HCT116 (cell line): ENCODE data around the gene BRD7. TPM values are rescaled to one million over a fixed set of nuclear protein-coding genes. Genes with fewer than 3 reads are reported as not detected.

Experiments
- ATAC-seq: fragments of 200-7000 bp; cut with Tn5 transposase; 2 replicates; pipeline ENCODE4 v1.9.1; 2020; ENCODE audit warnings: mild to moderate bottlenecking, moderate library complexity
- BruUV-seq: library from RNA; stranded (reverse); fragments of 400-500 nt; replicated peaks from 2 replicates; lab custom pipeline; 2021; lab: Mats Ljungman, UMichigan
- CTCF ChIA-PET: fragments of 300-600 bp; sonication (Branson Sonifier 250); formaldehyde crosslinking; loops from one replicate; lab custom pipeline; 2021; ENCODE audit warnings: antibody characterized with exemption; lab: Charles Lee
- POLR2A ChIA-PET: fragments of 300-600, 350-600 bp; sonication (Branson Sonifier 250); formaldehyde crosslinking; loops from one replicate; lab custom pipeline; 2021; ENCODE audit warnings: antibody characterized with exemption; lab: Charles Lee
- RAD21 ChIA-PET, 2 experiments: fragments of 300-600 bp; sonication (Branson Sonifier 250); formaldehyde crosslinking; loops; one replicate each; lab custom pipeline; 2023; ENCODE audit warnings: low total read pairs in 2 of 2; ENCODE audit not compliant: uncharacterized antibody in 2 of 2, unreplicated experiment in 2 of 2, low non-redundant PET in 1 of 2; lab: Charles Lee
- DNase-seq: peaks from one replicate; pipeline ENCODE4 v3.0.0-alpha.2; 2010; ENCODE audit warnings: low read depth, low spot score
- H2AFZ ChIP-seq: fragments of 200-600 bp; shearing (Covaris generic), sonication (generic); 2 replicates; pipeline ENCODE4 v1.6.1; 2017; ENCODE audit warnings: low read depth, mixed run types, mixed read lengths, antibody characterized with exemption, low read length; ENCODE audit not compliant: poor library complexity, severe bottlenecking
- H3K27ac ChIP-seq: 2 replicates; pipeline ENCODE4 v1.5.1; 2012; ENCODE audit warnings: low read depth, low read length
- H3K27me3 ChIP-seq: fragments of 200-600 bp; sonication (generic); 2 replicates; pipeline ENCODE4 v1.6.1; 2016; ENCODE audit warnings: mixed run types, low read length, mixed read lengths; ENCODE audit not compliant: insufficient read depth
- H3K36me3 ChIP-seq, 2 experiments: fragments of 200-500 bp in 1 of 2; fragments of 200-600 bp in 1 of 2; sonication (Bioruptor generic) in 1 of 2; sonication (generic) in 1 of 2; 2 replicates each; pipeline versions ENCODE4 v1.5.1 to v1.6.1; 2014 to 2016; ENCODE audit warnings: low read length in 2 of 2, inconsistent platforms in 1 of 2, mixed read lengths in 1 of 2, mixed run types in 1 of 2; ENCODE audit not compliant: insufficient read depth in 2 of 2, control insufficient read depth in 1 of 2
- H3K4me1 ChIP-seq, 2 experiments: fragments of 200-600 bp in 1 of 2; sonication (generic) in 1 of 2; 2 replicates each; pipeline versions ENCODE4 v1.5.1 to v1.6.1; 2012 to 2017; ENCODE audit warnings: low read length in 2 of 2, inconsistent platforms in 1 of 2, mild to moderate bottlenecking in 1 of 2, mixed read lengths in 1 of 2, mixed run types in 1 of 2, moderate library complexity in 1 of 2; ENCODE audit not compliant: insufficient read depth in 2 of 2, control insufficient read depth in 1 of 2
- H3K4me2 ChIP-seq: fragments of 200-600 bp; sonication (generic); 2 replicates; pipeline ENCODE4 v1.6.1; 2017; ENCODE audit warnings: mixed run types, low read length, mixed read lengths
- H3K4me3 ChIP-seq, 2 experiments: fragments of 200-600 bp in 1 of 2; sonication (generic) in 1 of 2; replicated peaks in 1 of 2; 2 replicates each; pipeline ENCODE4 v1.5.1; 2011 to 2016; ENCODE audit warnings: low read length in 2 of 2, control low read depth in 1 of 2, low read depth in 1 of 2, mild to moderate bottlenecking in 1 of 2, mixed read lengths in 1 of 2, mixed run types in 1 of 2
- H3K79me2 ChIP-seq: fragments of 200-600 bp; sonication (generic); 2 replicates; pipeline ENCODE4 v1.6.1; 2017; ENCODE audit warnings: mild to moderate bottlenecking, mixed run types, low read length, moderate library complexity, mixed read lengths; ENCODE audit not compliant: insufficient read depth
- H3K9ac ChIP-seq: fragments of 200-600 bp; sonication (generic); 2 replicates; pipeline ENCODE4 v1.6.1; 2016; ENCODE audit warnings: low read length, mixed read lengths
- H3K9me2 ChIP-seq: fragments of 200-600 bp; sonication (generic), shearing (Covaris generic); 2 replicates; pipeline ENCODE4 v1.6.1; 2017; ENCODE audit warnings: mixed run types, mild to moderate bottlenecking, moderate library complexity; ENCODE audit not compliant: insufficient read depth
- H3K9me3 ChIP-seq, 2 experiments: fragments of 200-500 bp in 1 of 2; fragments of 200-600 bp in 1 of 2; sonication (Bioruptor generic) in 1 of 2; sonication (generic) in 1 of 2; 2 replicates each; pipeline ENCODE4 v1.6.1; 2014 to 2017; ENCODE audit warnings: low read length in 2 of 2, mixed read lengths in 2 of 2, inconsistent platforms in 1 of 2, low read depth in 1 of 2, mild to moderate bottlenecking in 1 of 2, mixed run types in 1 of 2, moderate library complexity in 1 of 2; ENCODE audit not compliant: control insufficient read depth in 1 of 2, insufficient read depth in 1 of 2
- H4K20me1 ChIP-seq: fragments of 200-600 bp; sonication (generic), shearing (Covaris generic); 2 replicates; pipeline ENCODE4 v1.6.1; 2017; ENCODE audit warnings: mixed run types, mild to moderate bottlenecking, moderate library complexity; ENCODE audit not compliant: insufficient read depth
- CBX3 ChIP-seq: IDR thresholded peaks from 2 replicates; pipeline ENCODE4 v1.6.1; 2012; ENCODE audit warnings: low read depth
- CEBPB ChIP-seq: IDR thresholded peaks from 2 replicates; pipeline ENCODE4 v1.6.1; 2012; ENCODE audit warnings: low read depth
- CTCF ChIP-seq, 3 experiments: fragments of 200-600 bp in 1 of 3; sonication (generic) in 1 of 3; IDR thresholded peaks in 2 of 3; conservative IDR thresholded peaks in 1 of 3; 2 replicates each; pipeline ENCODE4 v1.5.1; 2012 to 2017; ENCODE audit warnings: low read depth in 2 of 3, low read length in 2 of 3, antibody characterized with exemption in 1 of 3, borderline replicate concordance in 1 of 3, control low read depth in 1 of 3, mild to moderate bottlenecking in 1 of 3, mixed read lengths in 1 of 3, mixed run types in 1 of 3, moderate library complexity in 1 of 3; ENCODE audit not compliant: insufficient read depth in 1 of 3
- EZH2phosphoT487 ChIP-seq: fragments of 200-600 bp; IDR thresholded peaks from 2 replicates; pipeline ENCODE4 v1.6.1; 2018; ENCODE audit warnings: antibody characterized with exemption, borderline replicate concordance
- FOSL1 ChIP-seq: IDR thresholded peaks from 2 replicates; pipeline ENCODE4 v1.6.1; 2012; ENCODE audit warnings: low read depth
- MAX ChIP-seq: IDR thresholded peaks from 2 replicates; pipeline ENCODE4 v1.6.1; 2012
- POLR2A ChIP-seq: IDR thresholded peaks from 2 replicates; pipeline ENCODE4 v1.7.0; 2011; ENCODE audit warnings: borderline replicate concordance; ENCODE audit not compliant: insufficient read depth, insufficient read length; ENCODE audit errors: extremely low read depth
- POLR2AphosphoS5 ChIP-seq: IDR thresholded peaks from 2 replicates; pipeline ENCODE4 v1.6.1; 2011; ENCODE audit warnings: mild to moderate bottlenecking, low read depth, low read length, moderate library complexity
- RAD21 ChIP-seq: IDR thresholded peaks from 2 replicates; pipeline ENCODE4 v1.6.1; 2012; ENCODE audit warnings: low read depth, mild to moderate bottlenecking
- REST ChIP-seq: IDR thresholded peaks from 2 replicates; pipeline ENCODE4 v1.6.1; 2012; ENCODE audit warnings: low read depth
- SIN3A ChIP-seq: IDR thresholded peaks from 2 replicates; pipeline ENCODE4 v1.6.1; 2012; ENCODE audit warnings: low read depth
- SP1 ChIP-seq: IDR thresholded peaks from 2 replicates; pipeline ENCODE4 v1.6.1; 2012; ENCODE audit warnings: low read depth
- YY1 ChIP-seq: IDR thresholded peaks from 2 replicates; pipeline ENCODE4 v1.6.1; 2011; ENCODE audit warnings: low read length, low read depth, moderate library complexity, mild to moderate bottlenecking; ENCODE audit not compliant: insufficient replicate concordance; ENCODE audit errors: extremely low read depth
- ZFX ChIP-seq: fragments of 450-650 bp; IDR thresholded peaks from 2 replicates; pipeline ENCODE4 v1.6.1; 2017
- ZNF274 ChIP-seq: fragments of 200-500 bp; sonication (Bioruptor generic); IDR thresholded peaks from 2 replicates; pipeline ENCODE4 v1.6.1; 2014; ENCODE audit warnings: mild to moderate bottlenecking, low read depth, low read length, inconsistent platforms
- intact Hi-C: fragments of 100-400 bp; cut with micrococcal nuclease; formaldehyde crosslinking; loops from 2 replicates; pipeline ENCODE4 v1.10.0; 2022
- total RNA-seq: library from RNA; stranded (reverse); gene quantifications from one replicate; pipeline ENCODE4 v1.2.1, GENCODE V29; 2021; ENCODE audit not compliant: unreplicated experiment
- TF ChIP-seq, protein P1 (sequence below): IDR thresholded peaks from 2 replicates; pipeline ENCODE4 v1.6.1; 2011; ENCODE audit warnings: mild to moderate bottlenecking, low read length, moderate library complexity; ENCODE audit not compliant: insufficient replicate concordance; ENCODE audit errors: extremely low read depth
- TF ChIP-seq, protein P2 (sequence below): IDR thresholded peaks from 2 replicates; pipeline ENCODE4 v1.6.1; 2012

Gene BRD7
- total RNA-seq, 1 experiment from 2014 or later: 85.4 TPM

DNA sequence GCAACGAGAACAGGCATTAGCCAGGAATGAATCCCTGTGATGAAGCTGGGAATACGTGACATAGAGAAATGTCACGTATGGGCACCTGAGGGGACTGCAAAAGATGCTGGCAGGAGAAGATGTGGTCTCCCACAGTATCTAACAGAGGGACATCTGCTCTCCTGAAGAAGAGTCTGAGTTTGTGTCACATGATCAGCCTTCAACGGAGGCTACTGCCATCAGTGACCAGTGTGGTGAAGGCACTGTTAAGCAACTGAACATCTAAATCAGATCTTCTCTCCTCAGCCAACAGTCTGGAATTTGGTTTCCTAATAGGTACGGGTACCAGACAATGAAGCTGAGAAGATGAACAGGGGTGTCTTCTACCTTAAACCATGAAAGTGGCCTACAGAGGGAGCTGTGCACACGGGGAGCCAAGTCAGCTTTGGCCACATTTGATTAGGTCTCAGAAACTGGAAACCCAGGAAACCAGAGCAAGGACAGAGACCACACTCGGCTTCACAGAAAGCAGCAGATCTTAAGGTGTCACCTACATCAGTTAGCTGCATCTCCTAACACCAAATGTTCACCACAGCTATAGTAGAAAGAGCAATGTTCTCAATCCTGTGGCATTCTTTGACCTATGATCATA is 41.8 kb downstream of the BRD7 start:
- H3K36me3 ChIP-seq: peaks cover 26 to 34% of the 10 kb centered on the region in 2 experiments
- peaks cover 10% of the 10 kb centered on the region for H3K79me2 ChIP-seq
- DNase-seq (peak; percentile 31), ATAC-seq (peak; percentile 81)
- POLR2A ChIA-PET: no interaction called here
- RAD21 ChIA-PET: interaction anchor here (0.6 to 1.2 kb wide), 3 partner anchors 177 to 479 kb away, joined by 4 to 14 read pairs (median 4); no protein-coding TSS in a partner anchor
- H3K27ac ChIP-seq: no peak overlapping the region
- H3K4me2 ChIP-seq: no peak overlapping the region
- no peaks in the 10 kb centered on the region for H3K27me3 ChIP-seq
- no peak overlapping the region for H2AFZ ChIP-seq
- H3K4me3 ChIP-seq: no peak overlapping the region
- H3K9ac ChIP-seq: no peak overlapping the region
- TF ChIP-seq FOSL1: no peak
- TF ChIP-seq ZNF274: no peak
- TF ChIP-seq RAD21: peak; percentile 57
- TF ChIP-seq POLR2A: no peak
- TF ChIP-seq CEBPB: no peak
- TF ChIP-seq EZH2phosphoT487: no peak
- TF ChIP-seq POLR2AphosphoS5: no peak
- TF ChIP-seq, protein P1, sequence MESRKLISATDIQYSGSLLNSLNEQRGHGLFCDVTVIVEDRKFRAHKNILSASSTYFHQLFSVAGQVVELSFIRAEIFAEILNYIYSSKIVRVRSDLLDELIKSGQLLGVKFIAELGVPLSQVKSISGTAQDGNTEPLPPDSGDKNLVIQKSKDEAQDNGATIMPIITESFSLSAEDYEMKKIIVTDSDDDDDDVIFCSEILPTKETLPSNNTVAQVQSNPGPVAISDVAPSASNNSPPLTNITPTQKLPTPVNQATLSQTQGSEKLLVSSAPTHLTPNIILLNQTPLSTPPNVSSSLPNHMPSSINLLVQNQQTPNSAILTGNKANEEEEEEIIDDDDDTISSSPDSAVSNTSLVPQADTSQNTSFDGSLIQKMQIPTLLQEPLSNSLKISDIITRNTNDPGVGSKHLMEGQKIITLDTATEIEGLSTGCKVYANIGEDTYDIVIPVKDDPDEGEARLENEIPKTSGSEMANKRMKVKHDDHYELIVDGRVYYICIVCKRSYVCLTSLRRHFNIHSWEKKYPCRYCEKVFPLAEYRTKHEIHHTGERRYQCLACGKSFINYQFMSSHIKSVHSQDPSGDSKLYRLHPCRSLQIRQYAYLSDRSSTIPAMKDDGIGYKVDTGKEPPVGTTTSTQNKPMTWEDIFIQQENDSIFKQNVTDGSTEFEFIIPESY: no peak
- TF ChIP-seq, protein P2, sequence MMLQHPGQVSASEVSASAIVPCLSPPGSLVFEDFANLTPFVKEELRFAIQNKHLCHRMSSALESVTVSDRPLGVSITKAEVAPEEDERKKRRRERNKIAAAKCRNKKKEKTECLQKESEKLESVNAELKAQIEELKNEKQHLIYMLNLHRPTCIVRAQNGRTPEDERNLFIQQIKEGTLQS: no peak
- no peak for TF ChIP-seq SIN3A
- TF ChIP-seq YY1: no peak
- TF ChIP-seq SP1: no peak
- TF ChIP-seq MAX: no peak
- TF ChIP-seq CBX3: no peak
- TF ChIP-seq REST: no peak
- TF ChIP-seq ZFX: no peak
- TF ChIP-seq CTCF (IDR thresholded peaks at IDR 0.05 in 2 of 3, conservative IDR thresholded peaks at IDR 0.05 in 1 of 3; ENCODE audit: borderline replicate concordance in 1 of 3, insufficient read depth in 1 of 3, low read depth in 2 of 3, low read length in 2 of 3): peak; percentile 26 to 71 (median 67); a peak in 5 of 6 replicates
- CTCF ChIA-PET: interaction anchor here (0.7 to 1.8 kb wide), 8 partner anchors 10 to 479 kb away, joined by 3 to 11 read pairs (median 4); partner anchors contain the start of gene CNEP1R1
- H4K20me1 ChIP-seq: peaks cover 3% of the 10 kb centered on the region; the same call in 1 of the 2 replicates
- no peaks in the 10 kb centered on the region for H3K9me3 ChIP-seq
- H3K4me1 ChIP-seq: no peaks in the 10 kb centered on the region
- no peaks in the 10 kb centered on the region for H3K9me2 ChIP-seq
- no TSS peak for BruUV-seq
- intact Hi-C loops: loop anchor here (1.0 kb wide), 1 partner anchor 479 kb away; no protein-coding TSS in a partner anchor
